Osteoblast (primary cell): Measurements from ENCODE around the gene AKAP13. TPM values are rescaled to one million over a fixed set of nuclear protein-coding genes. Genes with fewer than 3 reads are reported as not detected.

Source experiments
- DNase-seq: peaks from one replicate; pipeline ENCODE4 v3.0.0; 2011; ENCODE audit warnings: low spot score, mixed read lengths; ENCODE audit not compliant: insufficient read length; ENCODE audit errors: missing footprints
- H2AFZ ChIP-seq: 2 replicates; pipeline ENCODE4 v1.6.0; 2011; ENCODE audit warnings: mild to moderate bottlenecking, low read length
- H3K27ac ChIP-seq: 2 replicates; pipeline ENCODE4 v1.5.1; 2011; ENCODE audit warnings: mild to moderate bottlenecking, low read depth, low read length, moderate library complexity
- H3K27me3 ChIP-seq: 2 replicates; pipeline ENCODE4 v1.6.0; 2012; ENCODE audit warnings: mild to moderate bottlenecking, control low read depth, inconsistent platforms, low read length, moderate library complexity; ENCODE audit not compliant: insufficient read depth
- H3K36me3 ChIP-seq: 2 replicates; pipeline ENCODE4 v1.5.1; 2011; ENCODE audit warnings: mild to moderate bottlenecking, low read length, control low read depth, moderate library complexity; ENCODE audit not compliant: insufficient read depth
- H3K4me1 ChIP-seq: 2 replicates; pipeline ENCODE4 v1.5.1; 2011; ENCODE audit warnings: mild to moderate bottlenecking, low read length, control low read depth, moderate library complexity; ENCODE audit not compliant: insufficient read depth
- H3K4me2 ChIP-seq: 2 replicates; pipeline ENCODE4 v1.6.0; 2011; ENCODE audit warnings: mild to moderate bottlenecking, low read length; ENCODE audit not compliant: insufficient read depth
- H3K4me3 ChIP-seq: fragments of 200-600 bp; sonication (generic); 3 replicates; pipeline ENCODE4 v1.5.1; 2012; ENCODE audit warnings: mild to moderate bottlenecking, low read length, inconsistent platforms; ENCODE audit not compliant: insufficient read depth
- H3K79me2 ChIP-seq: 2 replicates; pipeline ENCODE4 v1.6.0; 2012; ENCODE audit warnings: mild to moderate bottlenecking, low read length, control low read depth, inconsistent platforms; ENCODE audit not compliant: insufficient read depth
- H3K9me3 ChIP-seq: 2 replicates; pipeline ENCODE4 v1.5.1; 2011; ENCODE audit warnings: low read depth, low read length, control low read depth
- H4K20me1 ChIP-seq: 2 replicates; pipeline ENCODE4 v1.6.0; 2012; ENCODE audit warnings: mild to moderate bottlenecking, low read length, control low read depth; ENCODE audit not compliant: insufficient read depth
- total RNA-seq: library from RNA; depleted of rRNA; stranded (reverse); fragments of >200 nt; gene quantifications from 2 replicates; pipeline ENCODE4 v1.2.3, GENCODE V29; 2012
- TF ChIP-seq, protein P1 (sequence below): IDR thresholded peaks from 2 replicates; pipeline ENCODE4 v1.5.1; 2011; ENCODE audit warnings: mild to moderate bottlenecking, low read depth, low read length, moderate library complexity; ENCODE audit errors: extremely low read depth

AKAP13 gene
- total RNA-seq, 1 donor = 77.1 TPM

DNA sequence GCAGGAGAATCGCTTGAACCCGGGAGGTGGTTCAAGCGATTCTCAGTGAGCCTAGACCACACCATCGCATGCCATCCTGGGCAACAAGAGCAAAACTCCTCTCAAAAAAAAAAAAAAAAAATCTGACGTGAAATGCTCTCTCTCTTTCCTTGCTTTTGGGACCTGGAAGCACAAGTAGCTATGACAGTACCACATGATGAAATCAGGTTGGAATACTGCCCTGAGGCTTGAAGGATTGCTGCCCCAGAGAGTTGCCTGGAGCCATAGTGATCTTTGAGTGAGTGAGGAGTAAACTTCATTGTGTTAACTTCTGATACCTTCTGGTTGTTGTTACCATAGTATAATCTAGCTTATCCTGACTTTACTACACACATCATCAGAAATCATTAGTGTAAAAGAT, 23.3 kb downstream of the AKAP13 start:
- DNase-seq = no peak
- no peak overlapping the region for H2AFZ ChIP-seq
- no peaks in the 10 kb centered on the region for H3K27me3 ChIP-seq
- H3K36me3 ChIP-seq = no peaks in the 10 kb centered on the region
- H3K4me2 ChIP-seq = no peak overlapping the region
- H3K4me3 ChIP-seq = no peak overlapping the region
- H3K27ac ChIP-seq = no peak overlapping the region
- peaks cover 5% of the 10 kb centered on the region for H4K20me1 ChIP-seq
- H3K4me1 ChIP-seq = peaks cover 67% of the 10 kb centered on the region
- TF ChIP-seq, protein P1, sequence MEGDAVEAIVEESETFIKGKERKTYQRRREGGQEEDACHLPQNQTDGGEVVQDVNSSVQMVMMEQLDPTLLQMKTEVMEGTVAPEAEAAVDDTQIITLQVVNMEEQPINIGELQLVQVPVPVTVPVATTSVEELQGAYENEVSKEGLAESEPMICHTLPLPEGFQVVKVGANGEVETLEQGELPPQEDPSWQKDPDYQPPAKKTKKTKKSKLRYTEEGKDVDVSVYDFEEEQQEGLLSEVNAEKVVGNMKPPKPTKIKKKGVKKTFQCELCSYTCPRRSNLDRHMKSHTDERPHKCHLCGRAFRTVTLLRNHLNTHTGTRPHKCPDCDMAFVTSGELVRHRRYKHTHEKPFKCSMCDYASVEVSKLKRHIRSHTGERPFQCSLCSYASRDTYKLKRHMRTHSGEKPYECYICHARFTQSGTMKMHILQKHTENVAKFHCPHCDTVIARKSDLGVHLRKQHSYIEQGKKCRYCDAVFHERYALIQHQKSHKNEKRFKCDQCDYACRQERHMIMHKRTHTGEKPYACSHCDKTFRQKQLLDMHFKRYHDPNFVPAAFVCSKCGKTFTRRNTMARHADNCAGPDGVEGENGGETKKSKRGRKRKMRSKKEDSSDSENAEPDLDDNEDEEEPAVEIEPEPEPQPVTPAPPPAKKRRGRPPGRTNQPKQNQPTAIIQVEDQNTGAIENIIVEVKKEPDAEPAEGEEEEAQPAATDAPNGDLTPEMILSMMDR = no peak
- H3K79me2 ChIP-seq = peaks cover 91% of the 10 kb centered on the region
- no peaks in the 10 kb centered on the region for H3K9me3 ChIP-seq

DNA sequence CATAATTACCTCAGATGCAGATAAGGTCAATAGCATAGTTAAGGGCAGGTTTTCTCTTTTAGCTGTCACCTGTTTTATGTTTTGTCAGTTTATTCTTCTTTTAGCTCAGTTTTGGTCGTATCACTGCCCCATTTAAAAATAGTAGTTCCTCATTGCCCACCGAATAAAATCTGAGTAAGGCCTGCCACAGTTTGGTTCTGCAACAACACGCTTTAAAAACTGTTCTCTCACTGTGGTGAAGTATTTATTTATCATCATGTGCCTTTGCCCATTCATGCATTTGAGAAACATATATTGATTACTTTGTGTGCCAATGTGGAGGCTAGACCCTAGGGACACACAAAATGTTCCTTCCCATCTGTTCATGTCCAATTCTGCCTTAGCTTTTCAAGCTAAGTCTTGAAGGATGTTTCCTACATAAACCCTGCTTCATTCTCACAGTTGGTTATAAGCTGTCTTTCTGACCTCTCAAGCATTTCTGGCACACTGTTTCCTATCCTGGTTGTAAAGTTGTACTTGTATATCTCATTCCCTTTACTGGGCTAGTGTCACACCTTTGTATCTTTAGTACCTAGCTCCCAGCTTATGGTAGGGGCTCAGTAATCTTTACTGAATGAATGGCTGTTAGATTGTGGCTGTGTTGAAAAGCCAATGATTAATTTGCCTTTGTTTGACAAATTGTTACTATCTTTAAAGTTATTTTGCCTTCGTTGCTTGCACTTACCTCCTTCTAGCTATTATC, 23.9 kb downstream of the AKAP13 start:
- Histone ChIP-seq H3K36me3 (no peaks in the 10 kb centered on the region), H3K4me3 (no peak overlapping the region), H3K4me1 (peaks cover 67% of the 10 kb centered on the region), H3K27ac (peak overlapping the region; percentile 60), H4K20me1 (peaks cover 5% of the 10 kb centered on the region), H3K27me3 (no peaks in the 10 kb centered on the region), H3K9me3 (no peaks in the 10 kb centered on the region), H3K79me2 (peaks cover 93% of the 10 kb centered on the region), H2AFZ (no peak overlapping the region), H3K4me2 (no peak overlapping the region)
- DNase-seq = no peak
- TF ChIP-seq, protein P1 = no peak

DNA sequence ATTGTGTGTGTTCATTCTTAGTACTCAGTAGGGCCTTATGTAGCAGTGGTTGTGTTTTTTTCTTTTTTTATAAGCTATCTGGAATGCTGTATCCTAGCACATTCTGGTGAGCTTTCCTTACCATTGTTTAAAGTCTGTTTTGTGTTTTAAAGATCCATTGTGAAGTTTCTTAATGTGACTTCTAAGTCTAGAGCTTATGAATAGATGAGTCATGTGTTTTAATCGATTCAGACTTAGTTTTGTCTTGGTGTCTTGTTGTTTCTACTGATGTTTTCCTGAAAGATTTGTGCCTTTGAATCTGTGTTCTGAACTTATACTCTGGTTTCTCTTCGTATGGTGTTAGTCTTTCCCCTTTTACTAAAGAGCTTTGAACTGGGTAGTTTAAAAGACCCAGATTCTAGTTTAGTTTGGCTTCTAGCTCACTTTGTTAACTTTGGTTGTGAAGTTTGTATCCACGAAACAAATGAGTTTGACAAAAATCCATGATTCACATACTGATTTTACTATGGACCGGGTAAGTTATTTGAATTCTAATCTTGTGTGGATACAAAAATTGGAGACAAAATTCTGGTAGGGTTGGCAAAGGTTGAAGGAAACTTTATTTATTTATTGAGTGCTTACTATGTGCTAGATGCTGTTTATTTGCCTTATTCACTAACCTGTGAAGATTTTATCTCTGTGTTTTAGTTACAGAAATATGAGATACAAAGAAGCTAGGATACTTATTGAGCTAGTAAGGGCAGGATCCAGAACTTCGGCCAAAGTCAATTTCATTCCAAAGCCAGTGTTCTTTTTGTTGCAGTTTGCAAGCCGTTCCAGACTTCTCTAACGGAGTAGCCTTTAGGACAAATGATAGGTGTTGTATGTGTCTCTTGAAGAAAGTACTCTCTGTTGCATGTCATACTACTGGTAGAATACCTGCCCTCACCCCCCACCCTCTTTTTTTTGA, 24.8 kb downstream of the AKAP13 start:
- Histone ChIP-seq H3K4me1 (peaks cover 67% of the 10 kb centered on the region), H3K9me3 (no peaks in the 10 kb centered on the region), H3K27me3 (no peaks in the 10 kb centered on the region), H4K20me1 (peaks cover 5% of the 10 kb centered on the region), H3K36me3 (no peaks in the 10 kb centered on the region), H3K79me2 (peaks cover 94% of the 10 kb centered on the region), H3K4me2 (peak overlapping the region; percentile 36), H3K27ac (peak overlapping the region; percentile 60), H2AFZ (no peak overlapping the region), H3K4me3 (no peak overlapping the region)
- DNase-seq = peak; percentile 51
- TF ChIP-seq, protein P1 = no peak

DNA sequence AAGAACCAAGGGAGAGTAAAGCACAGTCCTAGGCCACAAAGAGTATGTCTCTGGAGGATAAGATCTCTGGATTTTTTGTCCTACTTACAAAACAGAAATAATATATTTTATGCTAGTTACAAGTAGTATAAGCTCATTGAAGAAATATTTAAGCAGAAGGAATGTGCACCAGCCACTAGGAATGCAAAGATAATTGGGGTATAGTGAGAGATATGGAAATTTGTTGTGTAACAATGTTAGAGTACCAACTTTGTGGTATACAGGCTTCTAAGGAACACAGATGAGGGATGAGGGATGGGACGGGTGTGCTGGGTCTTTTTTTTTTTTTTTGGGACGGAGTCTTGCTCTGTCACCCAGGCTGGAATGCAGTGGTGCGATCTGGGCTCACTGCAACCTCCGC, 26.5 kb downstream of the AKAP13 start:
- Histone ChIP-seq H3K4me3 (no peak overlapping the region), H3K79me2 (peaks cover 93% of the 10 kb centered on the region), H3K4me1 (peaks cover 64% of the 10 kb centered on the region), H3K36me3 (no peaks in the 10 kb centered on the region), H4K20me1 (peaks cover 5% of the 10 kb centered on the region), H3K4me2 (no peak overlapping the region), H3K9me3 (no peaks in the 10 kb centered on the region), H3K27ac (peak overlapping the region; percentile 92), H3K27me3 (no peaks in the 10 kb centered on the region), H2AFZ (no peak overlapping the region)
- DNase-seq = no peak
- TF ChIP-seq, protein P1 = no peak
